ENCODE results near the gene ST3GAL5. TPM values are rescaled to one million over a fixed set of nuclear protein-coding genes. Genes with fewer than 3 reads are reported as not detected.

Gene ST3GAL5
- total RNA-seq, 1 donor from 2014 or later = 12.9 TPM

GRCh38 chr2:85926931-85927661 lies 38.3 kb upstream of the ST3GAL5 start:
- Mint-ChIP-seq H3K36me3 (no peaks in the 10 kb centered on the region), H3K4me1 (ENCODE audit: unreplicated experiment) (peaks cover 22% of the 10 kb centered on the region), H3K4me3 (no peak overlapping the region), H3K27me3 (no peaks in the 10 kb centered on the region), H3K9me3 (no peaks in the 10 kb centered on the region), H3K27ac (no peak overlapping the region)
- DNase-seq (ENCODE audit: extremely low spot score, unreplicated experiment) = no peak
- TF ChIP-seq, protein P1, sequence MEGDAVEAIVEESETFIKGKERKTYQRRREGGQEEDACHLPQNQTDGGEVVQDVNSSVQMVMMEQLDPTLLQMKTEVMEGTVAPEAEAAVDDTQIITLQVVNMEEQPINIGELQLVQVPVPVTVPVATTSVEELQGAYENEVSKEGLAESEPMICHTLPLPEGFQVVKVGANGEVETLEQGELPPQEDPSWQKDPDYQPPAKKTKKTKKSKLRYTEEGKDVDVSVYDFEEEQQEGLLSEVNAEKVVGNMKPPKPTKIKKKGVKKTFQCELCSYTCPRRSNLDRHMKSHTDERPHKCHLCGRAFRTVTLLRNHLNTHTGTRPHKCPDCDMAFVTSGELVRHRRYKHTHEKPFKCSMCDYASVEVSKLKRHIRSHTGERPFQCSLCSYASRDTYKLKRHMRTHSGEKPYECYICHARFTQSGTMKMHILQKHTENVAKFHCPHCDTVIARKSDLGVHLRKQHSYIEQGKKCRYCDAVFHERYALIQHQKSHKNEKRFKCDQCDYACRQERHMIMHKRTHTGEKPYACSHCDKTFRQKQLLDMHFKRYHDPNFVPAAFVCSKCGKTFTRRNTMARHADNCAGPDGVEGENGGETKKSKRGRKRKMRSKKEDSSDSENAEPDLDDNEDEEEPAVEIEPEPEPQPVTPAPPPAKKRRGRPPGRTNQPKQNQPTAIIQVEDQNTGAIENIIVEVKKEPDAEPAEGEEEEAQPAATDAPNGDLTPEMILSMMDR (conservative IDR thresholded peaks at IDR 0.05) = no peak

DNA sequence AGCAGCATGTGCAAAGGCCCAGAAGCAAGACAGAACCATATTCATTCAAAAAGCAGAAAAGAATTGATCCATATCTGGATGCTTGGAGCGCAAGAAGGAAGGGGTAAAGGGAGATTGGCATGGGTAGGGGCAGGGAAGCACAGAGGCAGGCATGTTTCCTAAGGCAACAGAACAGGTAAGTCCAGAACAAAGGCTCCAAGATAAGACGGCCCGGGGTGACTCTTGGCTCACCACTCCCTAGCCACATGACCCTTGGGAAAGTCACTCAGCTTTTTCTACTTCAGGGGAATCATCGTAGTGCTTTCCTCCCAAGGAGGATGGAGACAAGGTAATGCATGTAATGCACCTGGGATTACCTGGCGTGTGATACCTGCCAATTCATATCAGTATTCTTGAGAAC lies 37.7 kb upstream of the ST3GAL5 start:
- no peak overlapping the region for H3K4me3 Mint-ChIP-seq
- H3K36me3 Mint-ChIP-seq = no peaks in the 10 kb centered on the region
- TF ChIP-seq, protein P1 (conservative IDR thresholded peaks at IDR 0.05) = no peak
- H3K4me1 Mint-ChIP-seq (ENCODE audit: unreplicated experiment) = peaks cover 27% of the 10 kb centered on the region
- no peak for DNase-seq (ENCODE audit: extremely low spot score, unreplicated experiment)
- no peaks in the 10 kb centered on the region for H3K9me3 Mint-ChIP-seq
- no peak overlapping the region for H3K27ac Mint-ChIP-seq
- H3K27me3 Mint-ChIP-seq = no peaks in the 10 kb centered on the region

GRCh38 chr2:85925216-85925671 lies 36.5 kb upstream of the ST3GAL5 start:
- H3K9me3 Mint-ChIP-seq = no peaks in the 10 kb centered on the region
- no peak overlapping the region for H3K27ac Mint-ChIP-seq
- no peaks in the 10 kb centered on the region for H3K36me3 Mint-ChIP-seq
- peaks cover 29% of the 10 kb centered on the region for H3K4me1 Mint-ChIP-seq (ENCODE audit: unreplicated experiment)
- TF ChIP-seq, protein P1 (conservative IDR thresholded peaks at IDR 0.05) = no peak
- H3K4me3 Mint-ChIP-seq = no peak overlapping the region
- no peak for DNase-seq (ENCODE audit: extremely low spot score, unreplicated experiment)
- H3K27me3 Mint-ChIP-seq = no peaks in the 10 kb centered on the region

GRCh38 chr2:85924522-85924921 lies 35.7 kb upstream of the ST3GAL5 start:
- Mint-ChIP-seq H3K9me3 (no peaks in the 10 kb centered on the region), H3K4me3 (no peak overlapping the region), H3K36me3 (no peaks in the 10 kb centered on the region), H3K27ac (no peak overlapping the region), H3K27me3 (no peaks in the 10 kb centered on the region), H3K4me1 (ENCODE audit: unreplicated experiment) (peaks cover 22% of the 10 kb centered on the region)
- TF ChIP-seq, protein P1 (conservative IDR thresholded peaks at IDR 0.05) = no peak
- DNase-seq (ENCODE audit: extremely low spot score, unreplicated experiment) = no peak

DNA sequence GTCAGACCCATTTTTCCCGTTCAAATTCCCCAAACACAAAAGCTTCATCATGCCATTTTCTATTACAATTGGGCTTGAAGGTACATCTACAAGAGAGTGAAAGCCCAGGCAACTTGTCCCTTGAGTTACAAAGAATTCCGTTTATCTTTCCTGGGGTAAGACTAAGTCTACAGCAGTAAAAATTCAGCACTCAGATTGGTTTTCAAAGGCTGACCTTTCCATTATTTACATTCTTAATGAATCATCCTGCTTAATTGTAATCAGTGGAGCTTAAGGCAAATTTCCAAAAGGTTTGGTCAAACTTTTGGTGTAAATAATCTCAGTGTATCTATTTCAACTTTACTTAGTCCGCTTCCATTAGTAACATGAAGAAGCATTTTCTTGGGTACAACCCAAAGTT lies 33.4 kb upstream of the ST3GAL5 start:
- H3K9me3 Mint-ChIP-seq = no peaks in the 10 kb centered on the region
- H3K4me1 Mint-ChIP-seq (ENCODE audit: unreplicated experiment) = peaks cover 16% of the 10 kb centered on the region
- H3K27ac Mint-ChIP-seq = no peak overlapping the region
- TF ChIP-seq, protein P1 (conservative IDR thresholded peaks at IDR 0.05) = no peak
- no peak for DNase-seq (ENCODE audit: extremely low spot score, unreplicated experiment)
- no peaks in the 10 kb centered on the region for H3K36me3 Mint-ChIP-seq
- H3K4me3 Mint-ChIP-seq = no peak overlapping the region
- no peaks in the 10 kb centered on the region for H3K27me3 Mint-ChIP-seq

Measured in type B pancreatic cell (in vitro differentiated cells).